Measurements from ENCODE around the gene LTBR. TPM values are rescaled to one million over a fixed set of nuclear protein-coding genes. Genes with fewer than 3 reads are reported as not detected.

The LTBR gene
- total and polyA plus RNA-seq, 10 of the 15 experiments (the other 5 are each of a cell fraction or from before 2014, with no cell fraction given), result 0.24 to 0.44 TPM; not detected in 8

DNA sequence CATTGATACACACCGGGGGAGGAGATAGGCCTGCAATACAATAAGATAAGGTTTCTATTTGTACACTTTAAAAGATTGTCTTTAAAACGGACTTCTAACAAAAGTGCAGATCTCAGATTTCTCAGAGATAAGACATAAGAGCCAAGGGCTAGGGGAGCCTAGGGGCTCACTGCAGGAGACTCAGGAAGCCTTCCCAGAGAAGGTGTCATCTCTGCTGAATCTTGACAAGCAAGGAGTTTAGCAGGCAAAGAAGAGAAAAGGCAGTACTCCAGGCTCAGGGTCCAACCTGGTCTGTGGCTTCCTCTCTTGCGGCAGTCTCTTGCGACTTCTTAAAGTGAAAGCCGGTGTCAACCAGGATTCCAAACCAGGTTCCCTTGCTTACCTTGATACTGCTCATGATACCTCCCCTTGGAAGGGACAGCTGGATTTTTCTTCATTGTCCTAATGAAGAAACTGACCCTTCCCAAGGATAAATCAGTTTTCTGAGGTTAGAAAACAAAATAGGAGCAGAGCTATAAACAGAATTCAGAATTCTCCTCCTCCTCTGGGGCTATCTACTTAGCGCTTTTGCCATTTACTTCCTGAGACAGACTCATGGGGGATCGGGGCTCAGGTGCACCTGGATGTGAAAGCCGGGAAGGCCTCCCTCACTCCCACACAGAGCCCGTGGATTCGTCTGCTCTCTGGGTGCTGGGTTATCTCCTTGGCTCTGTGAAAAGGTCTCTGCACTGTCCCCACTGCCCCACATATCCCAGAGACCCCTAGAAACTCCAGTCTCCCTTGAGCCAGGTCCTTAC lies 6.9 kb upstream of the LTBR start (continued):
- TF ChIP-seq, protein P1, sequence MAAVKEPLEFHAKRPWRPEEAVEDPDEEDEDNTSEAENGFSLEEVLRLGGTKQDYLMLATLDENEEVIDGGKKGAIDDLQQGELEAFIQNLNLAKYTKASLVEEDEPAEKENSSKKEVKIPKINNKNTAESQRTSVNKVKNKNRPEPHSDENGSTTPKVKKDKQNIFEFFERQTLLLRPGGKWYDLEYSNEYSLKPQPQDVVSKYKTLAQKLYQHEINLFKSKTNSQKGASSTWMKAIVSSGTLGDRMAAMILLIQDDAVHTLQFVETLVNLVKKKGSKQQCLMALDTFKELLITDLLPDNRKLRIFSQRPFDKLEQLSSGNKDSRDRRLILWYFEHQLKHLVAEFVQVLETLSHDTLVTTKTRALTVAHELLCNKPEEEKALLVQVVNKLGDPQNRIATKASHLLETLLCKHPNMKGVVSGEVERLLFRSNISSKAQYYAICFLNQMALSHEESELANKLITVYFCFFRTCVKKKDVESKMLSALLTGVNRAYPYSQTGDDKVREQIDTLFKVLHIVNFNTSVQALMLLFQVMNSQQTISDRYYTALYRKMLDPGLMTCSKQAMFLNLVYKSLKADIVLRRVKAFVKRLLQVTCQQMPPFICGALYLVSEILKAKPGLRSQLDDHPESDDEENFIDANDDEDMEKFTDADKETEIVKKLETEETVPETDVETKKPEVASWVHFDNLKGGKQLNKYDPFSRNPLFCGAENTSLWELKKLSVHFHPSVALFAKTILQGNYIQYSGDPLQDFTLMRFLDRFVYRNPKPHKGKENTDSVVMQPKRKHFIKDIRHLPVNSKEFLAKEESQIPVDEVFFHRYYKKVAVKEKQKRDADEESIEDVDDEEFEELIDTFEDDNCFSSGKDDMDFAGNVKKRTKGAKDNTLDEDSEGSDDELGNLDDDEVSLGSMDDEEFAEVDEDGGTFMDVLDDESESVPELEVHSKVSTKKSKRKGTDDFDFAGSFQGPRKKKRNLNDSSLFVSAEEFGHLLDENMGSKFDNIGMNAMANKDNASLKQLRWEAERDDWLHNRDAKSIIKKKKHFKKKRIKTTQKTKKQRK (IDR thresholded peaks at IDR 0.05; ENCODE audit: low read depth, low read length), result no peak

DNA sequence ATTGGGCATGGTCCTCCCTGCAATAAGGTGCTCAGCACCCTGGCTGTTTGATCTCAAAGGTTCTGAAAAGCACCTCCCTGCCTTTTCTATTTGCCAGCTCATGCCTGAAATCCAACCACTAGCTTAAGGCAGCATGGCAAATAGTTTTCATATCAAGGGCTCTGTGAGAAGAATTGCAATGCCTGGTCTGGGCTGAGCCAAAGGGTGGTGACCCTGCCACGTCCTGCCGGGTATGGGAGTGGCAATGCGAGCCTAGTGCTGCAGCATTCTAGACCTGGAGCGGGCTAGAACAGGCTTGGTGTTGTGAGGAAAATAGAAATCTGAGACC lies 6.3 kb upstream of the LTBR start:
- 49% methylated on average over 4 of the region's 4 CpGs for WGBS (ENCODE audit: insufficient coverage, insufficient replicate concordance, low lambda C conversion rate, missing lambda C conversion rate)
- ATAC-seq (no peak), DNase-seq (ENCODE audit: low read depth, low spot score) (no peak), FAIRE-seq (no peak)
- H3K27ac ChIP-seq (ENCODE audit: control insufficient read depth, insufficient read depth), result no peak overlapping the region
- H3K9me3 ChIP-seq (replicated peaks; ENCODE audit: control insufficient read depth, insufficient read depth, low read length), result no peaks in the 10 kb centered on the region
- RAD21 ChIA-PET (ENCODE audit: unreplicated experiment), result no interaction called here
- intact Hi-C loops (cut with micrococcal nuclease; ENCODE audit: unreplicated experiment), result no loop called here
- H4K20me1 ChIP-seq (ENCODE audit: control insufficient read depth, insufficient read depth), result no peaks in the 10 kb centered on the region
- CTCF ChIA-PET, result no interaction called here
- in situ Hi-C loops (cut with MboI), result no loop called here
- H3K9ac ChIP-seq (ENCODE audit: control insufficient read depth, insufficient read depth, low read length), result no peak overlapping the region
- no peaks in the 10 kb centered on the region for H3K4me1 ChIP-seq (ENCODE audit: control insufficient read depth, insufficient read depth, low read length)
- no peaks in the 10 kb centered on the region for H3K79me2 ChIP-seq (ENCODE audit: control insufficient read depth, insufficient read depth, low read length)
- no peak overlapping the region for H3K4me2 ChIP-seq (ENCODE audit: control insufficient read depth, insufficient read depth)
- BruUV-seq (replicated peaks), result no TSS peak
- no peak overlapping the region for H3K4me3 ChIP-seq
- peaks cover 2 to 5% of the 10 kb centered on the region in 2 experiments; a peak in 3 of 4 replicates for H3K27me3 ChIP-seq (replicated peaks in 1 of 2; ENCODE audit: control insufficient read depth in 2 of 2, insufficient read depth in 2 of 2, low read length in 1 of 2)
- POLR2A ChIA-PET, result interaction anchor here (0.7 kb wide), 1 partner anchor 10 kb away, joined by 3 read pairs; no protein-coding TSS in a partner anchor
- SMC1A ChIA-PET (ENCODE audit: uncharacterized antibody, unreplicated experiment), result no interaction called here
- H3K36me3 ChIP-seq (ENCODE audit: control insufficient read depth in 2 of 2, insufficient read depth in 2 of 2, low read length in 1 of 2), result no peaks in the 10 kb centered on the region
- no peak overlapping the region for H2AFZ ChIP-seq (ENCODE audit: control insufficient read depth, low read depth, low read length)
- no peak for TF ChIP-seq NFXL1 (IDR thresholded peaks at IDR 0.05; ENCODE audit: borderline replicate concordance)
- TF ChIP-seq SMARCA5 (IDR thresholded peaks at IDR 0.05), result no peak
- TF ChIP-seq ZZZ3 (IDR thresholded peaks at IDR 0.05; ENCODE audit: control insufficient read depth, insufficient read length, low read depth), result no peak
- TF ChIP-seq, protein P2, sequence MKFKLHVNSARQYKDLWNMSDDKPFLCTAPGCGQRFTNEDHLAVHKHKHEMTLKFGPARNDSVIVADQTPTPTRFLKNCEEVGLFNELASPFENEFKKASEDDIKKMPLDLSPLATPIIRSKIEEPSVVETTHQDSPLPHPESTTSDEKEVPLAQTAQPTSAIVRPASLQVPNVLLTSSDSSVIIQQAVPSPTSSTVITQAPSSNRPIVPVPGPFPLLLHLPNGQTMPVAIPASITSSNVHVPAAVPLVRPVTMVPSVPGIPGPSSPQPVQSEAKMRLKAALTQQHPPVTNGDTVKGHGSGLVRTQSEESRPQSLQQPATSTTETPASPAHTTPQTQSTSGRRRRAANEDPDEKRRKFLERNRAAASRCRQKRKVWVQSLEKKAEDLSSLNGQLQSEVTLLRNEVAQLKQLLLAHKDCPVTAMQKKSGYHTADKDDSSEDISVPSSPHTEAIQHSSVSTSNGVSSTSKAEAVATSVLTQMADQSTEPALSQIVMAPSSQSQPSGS (IDR thresholded peaks at IDR 0.05; ENCODE audit: low read length), result no peak
- TF ChIP-seq NR2C1 (IDR thresholded peaks at IDR 0.05), result no peak
- TF ChIP-seq YY1 (IDR thresholded peaks at IDR 0.05; ENCODE audit: low read depth, low read length), result no peak
- TF ChIP-seq RELA (IDR thresholded peaks at IDR 0.05; ENCODE audit: borderline replicate concordance, partially characterized antibody), result no peak
- TF ChIP-seq, protein P3, sequence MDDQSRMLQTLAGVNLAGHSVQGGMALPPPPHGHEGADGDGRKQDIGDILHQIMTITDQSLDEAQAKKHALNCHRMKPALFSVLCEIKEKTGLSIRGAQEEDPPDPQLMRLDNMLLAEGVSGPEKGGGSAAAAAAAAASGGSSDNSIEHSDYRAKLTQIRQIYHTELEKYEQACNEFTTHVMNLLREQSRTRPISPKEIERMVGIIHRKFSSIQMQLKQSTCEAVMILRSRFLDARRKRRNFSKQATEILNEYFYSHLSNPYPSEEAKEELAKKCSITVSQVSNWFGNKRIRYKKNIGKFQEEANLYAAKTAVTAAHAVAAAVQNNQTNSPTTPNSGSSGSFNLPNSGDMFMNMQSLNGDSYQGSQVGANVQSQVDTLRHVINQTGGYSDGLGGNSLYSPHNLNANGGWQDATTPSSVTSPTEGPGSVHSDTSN (IDR thresholded peaks at IDR 0.05; ENCODE audit: insufficient replicate concordance, low read depth, low read length), result no peak
- TF ChIP-seq, protein P4, sequence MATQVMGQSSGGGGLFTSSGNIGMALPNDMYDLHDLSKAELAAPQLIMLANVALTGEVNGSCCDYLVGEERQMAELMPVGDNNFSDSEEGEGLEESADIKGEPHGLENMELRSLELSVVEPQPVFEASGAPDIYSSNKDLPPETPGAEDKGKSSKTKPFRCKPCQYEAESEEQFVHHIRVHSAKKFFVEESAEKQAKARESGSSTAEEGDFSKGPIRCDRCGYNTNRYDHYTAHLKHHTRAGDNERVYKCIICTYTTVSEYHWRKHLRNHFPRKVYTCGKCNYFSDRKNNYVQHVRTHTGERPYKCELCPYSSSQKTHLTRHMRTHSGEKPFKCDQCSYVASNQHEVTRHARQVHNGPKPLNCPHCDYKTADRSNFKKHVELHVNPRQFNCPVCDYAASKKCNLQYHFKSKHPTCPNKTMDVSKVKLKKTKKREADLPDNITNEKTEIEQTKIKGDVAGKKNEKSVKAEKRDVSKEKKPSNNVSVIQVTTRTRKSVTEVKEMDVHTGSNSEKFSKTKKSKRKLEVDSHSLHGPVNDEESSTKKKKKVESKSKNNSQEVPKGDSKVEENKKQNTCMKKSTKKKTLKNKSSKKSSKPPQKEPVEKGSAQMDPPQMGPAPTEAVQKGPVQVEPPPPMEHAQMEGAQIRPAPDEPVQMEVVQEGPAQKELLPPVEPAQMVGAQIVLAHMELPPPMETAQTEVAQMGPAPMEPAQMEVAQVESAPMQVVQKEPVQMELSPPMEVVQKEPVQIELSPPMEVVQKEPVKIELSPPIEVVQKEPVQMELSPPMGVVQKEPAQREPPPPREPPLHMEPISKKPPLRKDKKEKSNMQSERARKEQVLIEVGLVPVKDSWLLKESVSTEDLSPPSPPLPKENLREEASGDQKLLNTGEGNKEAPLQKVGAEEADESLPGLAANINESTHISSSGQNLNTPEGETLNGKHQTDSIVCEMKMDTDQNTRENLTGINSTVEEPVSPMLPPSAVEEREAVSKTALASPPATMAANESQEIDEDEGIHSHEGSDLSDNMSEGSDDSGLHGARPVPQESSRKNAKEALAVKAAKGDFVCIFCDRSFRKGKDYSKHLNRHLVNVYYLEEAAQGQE (IDR thresholded peaks at IDR 0.05; ENCODE audit: low read depth, low read length), result no peak
- TF ChIP-seq NFIC (IDR thresholded peaks at IDR 0.05; ENCODE audit: low read depth, low read length), result no peak
- TF ChIP-seq SUZ12 (IDR thresholded peaks at IDR 0.05; ENCODE audit: unreplicated experiment), result no peak
- no peak for TF ChIP-seq WRNIP1 (IDR thresholded peaks at IDR 0.05; ENCODE audit: borderline replicate concordance, low read depth, low read length)

Data from GM12878 (cell line).